Measurements from ENCODE around the gene ACTR3. TPM values are rescaled to one million over a fixed set of nuclear protein-coding genes. Genes with fewer than 3 reads are reported as not detected.

ACTR3 gene
- total RNA-seq, 2 experiments from 2014 or later = 442 to 449 TPM

DNA sequence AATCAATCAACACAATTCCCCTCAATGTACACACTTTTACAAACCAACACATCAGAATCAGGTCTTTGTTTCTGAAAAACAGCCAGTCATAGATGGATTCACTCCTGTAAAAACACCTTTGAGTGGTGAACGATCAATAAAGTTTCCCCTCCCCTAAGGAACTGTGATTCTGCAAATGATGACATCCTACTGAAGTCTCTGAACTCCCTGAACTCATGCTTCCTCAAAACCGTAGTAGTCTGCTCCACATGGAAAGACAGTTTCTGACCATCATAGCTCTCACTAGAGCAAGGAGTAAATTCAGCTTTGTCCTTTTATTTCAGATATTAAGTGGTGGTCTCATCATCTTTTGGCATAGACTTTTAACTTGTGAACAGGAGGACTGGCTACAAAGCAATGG is 43.5 kb upstream of the ACTR3 start:
- intact Hi-C loops (cut with micrococcal nuclease) = no loop called here
- ChIA-PET POLR2A (interaction anchor here (0.7 kb wide), 1 partner anchor 17 kb away, joined by 4 read pairs; no protein-coding TSS in a partner anchor), CTCF (interaction anchor here (1.1 kb wide), 1 partner anchor 16 kb away, joined by 3 read pairs; no protein-coding TSS in a partner anchor)
- Mint-ChIP-seq H3K27ac (no peak overlapping the region), H3K27me3 (no peaks in the 10 kb centered on the region), H3K4me3 (no peak overlapping the region), H3K9me3 (peaks cover 5% of the 10 kb centered on the region), H3K4me1 (ENCODE audit: low read depth) (peaks cover 9% of the 10 kb centered on the region), H3K36me3 (ENCODE audit: low read depth) (peaks cover 24% of the 10 kb centered on the region)
- TF ChIP-seq, protein P1, sequence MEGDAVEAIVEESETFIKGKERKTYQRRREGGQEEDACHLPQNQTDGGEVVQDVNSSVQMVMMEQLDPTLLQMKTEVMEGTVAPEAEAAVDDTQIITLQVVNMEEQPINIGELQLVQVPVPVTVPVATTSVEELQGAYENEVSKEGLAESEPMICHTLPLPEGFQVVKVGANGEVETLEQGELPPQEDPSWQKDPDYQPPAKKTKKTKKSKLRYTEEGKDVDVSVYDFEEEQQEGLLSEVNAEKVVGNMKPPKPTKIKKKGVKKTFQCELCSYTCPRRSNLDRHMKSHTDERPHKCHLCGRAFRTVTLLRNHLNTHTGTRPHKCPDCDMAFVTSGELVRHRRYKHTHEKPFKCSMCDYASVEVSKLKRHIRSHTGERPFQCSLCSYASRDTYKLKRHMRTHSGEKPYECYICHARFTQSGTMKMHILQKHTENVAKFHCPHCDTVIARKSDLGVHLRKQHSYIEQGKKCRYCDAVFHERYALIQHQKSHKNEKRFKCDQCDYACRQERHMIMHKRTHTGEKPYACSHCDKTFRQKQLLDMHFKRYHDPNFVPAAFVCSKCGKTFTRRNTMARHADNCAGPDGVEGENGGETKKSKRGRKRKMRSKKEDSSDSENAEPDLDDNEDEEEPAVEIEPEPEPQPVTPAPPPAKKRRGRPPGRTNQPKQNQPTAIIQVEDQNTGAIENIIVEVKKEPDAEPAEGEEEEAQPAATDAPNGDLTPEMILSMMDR (IDR thresholded peaks at IDR 0.05) = no peak
- no peak for DNase-seq
- ATAC-seq = no peak

- TF ChIP-seq, protein P1 (IDR thresholded peaks at IDR 0.05) = no peak
- no peak for DNase-seq
- POLR2A ChIA-PET = no interaction called here
- H3K4me1 Mint-ChIP-seq (ENCODE audit: low read depth) = peaks cover 9% of the 10 kb centered on the region
- no peak for ATAC-seq
- H3K27ac Mint-ChIP-seq = no peak overlapping the region
- H3K9me3 Mint-ChIP-seq = peaks cover 5% of the 10 kb centered on the region
- intact Hi-C loops (cut with micrococcal nuclease) = no loop called here
- no peaks in the 10 kb centered on the region for H3K27me3 Mint-ChIP-seq
- H3K36me3 Mint-ChIP-seq (ENCODE audit: low read depth) = peaks cover 24% of the 10 kb centered on the region
- CTCF ChIA-PET = no interaction called here
- H3K4me3 Mint-ChIP-seq = no peak overlapping the region
Measured at GRCh38 chr2:113847144-113847543, 42.7 kb upstream of the ACTR3 start.

DNA sequence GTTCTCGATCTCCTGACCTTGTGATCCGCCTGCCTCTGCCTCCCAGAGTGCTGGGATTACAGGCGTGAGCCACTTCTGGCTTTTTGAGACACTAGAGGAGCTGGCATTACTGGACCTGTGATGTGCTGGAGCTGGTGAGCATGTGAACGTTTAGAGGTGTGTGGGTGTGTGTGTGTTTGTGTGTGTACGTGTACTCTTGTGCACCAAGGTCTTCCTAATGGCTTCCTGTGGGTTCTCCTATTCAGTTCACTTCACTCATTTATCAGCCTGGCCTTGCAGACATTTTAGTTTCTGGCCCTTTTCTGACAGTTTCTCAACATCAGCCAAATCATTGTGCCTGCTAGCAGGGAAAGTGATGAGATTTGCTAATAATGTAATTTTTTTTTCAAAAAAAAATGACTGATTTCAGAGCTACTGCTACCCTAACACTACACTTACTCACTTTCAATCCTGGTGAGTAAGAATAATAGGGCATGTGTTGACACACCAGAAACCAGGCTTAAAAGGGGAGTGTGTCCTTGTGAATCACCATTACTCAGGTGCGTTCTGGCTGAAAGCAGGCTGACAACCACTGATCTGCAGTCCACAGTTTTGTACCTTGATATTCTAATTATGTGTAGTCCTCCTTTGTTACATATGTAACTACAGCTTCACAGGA is 41.0 kb upstream of the ACTR3 start:
- TF ChIP-seq, protein P1 (IDR thresholded peaks at IDR 0.05) = no peak
- ATAC-seq (peak; percentile 98), DNase-seq (peak; percentile 27)
- intact Hi-C loops (cut with micrococcal nuclease) = no loop called here
- Mint-ChIP-seq H3K9me3 (peaks cover 5% of the 10 kb centered on the region), H3K4me1 (ENCODE audit: low read depth) (peaks cover 6% of the 10 kb centered on the region), H3K4me3 (no peak overlapping the region), H3K27ac (peak overlapping the region; percentile 16), H3K27me3 (no peaks in the 10 kb centered on the region), H3K36me3 (ENCODE audit: low read depth) (peaks cover 19% of the 10 kb centered on the region)
- ChIA-PET POLR2A (interaction anchor here (0.8 kb wide), 1 partner anchor 24 kb away, joined by 3 read pairs; no protein-coding TSS in a partner anchor), CTCF (interaction anchor here (1.0 kb wide), 1 partner anchor 10 kb away, joined by 3 read pairs; no protein-coding TSS in a partner anchor)

DNA sequence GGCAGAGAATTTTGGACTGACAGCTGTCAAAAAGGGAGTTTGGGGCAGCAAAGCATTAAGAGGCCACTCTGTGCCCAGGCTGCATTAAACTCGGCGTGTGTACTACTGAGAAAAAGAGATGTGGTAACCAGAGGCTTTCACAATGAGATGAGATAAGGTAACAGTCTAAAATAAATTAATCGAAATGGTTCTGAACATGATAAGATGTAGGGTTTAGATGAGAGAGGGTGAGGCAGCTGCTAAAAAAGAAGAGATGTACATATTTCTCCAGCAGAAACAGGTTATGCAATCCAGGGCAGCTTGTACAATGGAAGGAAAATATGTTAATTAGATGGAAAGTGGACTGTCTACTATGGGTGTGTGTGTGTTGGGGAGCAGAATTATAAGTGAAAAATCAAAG is 39.2 kb upstream of the ACTR3 start:
- Mint-ChIP-seq H3K27me3 (no peaks in the 10 kb centered on the region), H3K4me1 (ENCODE audit: low read depth) (peaks cover 6% of the 10 kb centered on the region), H3K4me3 (no peak overlapping the region), H3K9me3 (peaks cover 5% of the 10 kb centered on the region), H3K27ac (no peak overlapping the region), H3K36me3 (ENCODE audit: low read depth) (peaks cover 12% of the 10 kb centered on the region)
- TF ChIP-seq, protein P1 (IDR thresholded peaks at IDR 0.05) = no peak
- POLR2A ChIA-PET = no interaction called here
- intact Hi-C loops (cut with micrococcal nuclease) = no loop called here
- DNase-seq = no peak
- CTCF ChIA-PET = interaction anchor here (1.1 kb wide), 1 partner anchor 128 kb away, joined by 3 read pairs; no protein-coding TSS in a partner anchor
- no peak for ATAC-seq

GRCh38 chr2:113851640-113852039 is 38.2 kb upstream of the ACTR3 start:
- Mint-ChIP-seq H3K27me3 (no peaks in the 10 kb centered on the region), H3K36me3 (ENCODE audit: low read depth) (peaks cover 6% of the 10 kb centered on the region), H3K4me1 (ENCODE audit: low read depth) (peaks cover 6% of the 10 kb centered on the region), H3K27ac (no peak overlapping the region), H3K4me3 (no peak overlapping the region), H3K9me3 (no peaks in the 10 kb centered on the region)
- DNase-seq = no peak
- TF ChIP-seq, protein P1 (IDR thresholded peaks at IDR 0.05) = no peak
- no peak for ATAC-seq
- intact Hi-C loops (cut with micrococcal nuclease) = no loop called here
- CTCF ChIA-PET = no interaction called here
- POLR2A ChIA-PET = no interaction called here

All from activated CD8-positive, alpha-beta T cell treated with anti-CD3 and anti-CD28 coated beads for 36 hours (primary cell).